Hippocampal formation (tissue), 2 donors: ENCODE measurements around the gene WDR46.
"Not testable (repeated sequence)": the region's sequence is repeated elsewhere in the genome, so short reads cannot be mapped to it uniquely, and the experiment has no call there.

Source experiments
- DNase-seq, 2 donors: peaks; one replicate each; lab custom pipeline; 2025; lab: John Stamatoyannopoulos, UW

WDR46 gene

DNA sequence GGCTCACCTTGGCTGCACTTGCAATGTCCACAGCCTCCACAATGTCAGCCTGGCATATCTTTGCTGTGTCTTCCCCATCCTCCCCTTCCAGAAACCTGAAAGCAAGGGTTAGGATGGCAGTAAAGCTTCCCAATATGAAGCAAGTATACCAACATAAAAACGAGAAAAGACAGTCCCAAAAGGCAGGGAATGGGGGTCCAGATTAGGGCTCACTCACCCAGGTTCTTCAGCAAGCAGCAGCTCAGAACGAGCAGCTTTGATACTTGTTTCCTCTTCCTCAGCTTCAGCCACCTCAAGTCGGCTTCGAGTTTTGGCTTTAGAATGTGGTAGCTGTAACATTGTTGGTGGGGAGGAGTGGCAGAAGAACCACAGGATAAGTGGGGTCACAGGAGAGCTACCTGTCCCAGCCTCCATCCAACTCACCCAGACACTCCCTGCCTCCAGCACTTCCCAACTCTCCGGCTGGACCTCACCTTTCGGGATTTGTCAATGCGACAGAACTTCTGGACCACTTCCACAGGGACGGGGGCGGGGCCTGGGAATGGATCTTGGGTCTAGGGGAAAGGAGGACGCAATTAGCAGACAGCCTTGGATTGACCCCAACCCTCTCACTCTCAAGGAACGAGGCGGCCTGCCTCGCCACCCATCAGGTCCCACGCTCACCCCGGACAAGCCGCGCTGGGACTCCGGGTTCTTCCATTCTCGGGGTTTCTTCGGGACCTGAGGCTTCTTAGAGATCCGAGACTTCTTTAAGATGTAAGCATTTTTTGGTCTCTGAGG lies 708 bp downstream of the WDR46 start:
- DNase-seq = no peak

DNA sequence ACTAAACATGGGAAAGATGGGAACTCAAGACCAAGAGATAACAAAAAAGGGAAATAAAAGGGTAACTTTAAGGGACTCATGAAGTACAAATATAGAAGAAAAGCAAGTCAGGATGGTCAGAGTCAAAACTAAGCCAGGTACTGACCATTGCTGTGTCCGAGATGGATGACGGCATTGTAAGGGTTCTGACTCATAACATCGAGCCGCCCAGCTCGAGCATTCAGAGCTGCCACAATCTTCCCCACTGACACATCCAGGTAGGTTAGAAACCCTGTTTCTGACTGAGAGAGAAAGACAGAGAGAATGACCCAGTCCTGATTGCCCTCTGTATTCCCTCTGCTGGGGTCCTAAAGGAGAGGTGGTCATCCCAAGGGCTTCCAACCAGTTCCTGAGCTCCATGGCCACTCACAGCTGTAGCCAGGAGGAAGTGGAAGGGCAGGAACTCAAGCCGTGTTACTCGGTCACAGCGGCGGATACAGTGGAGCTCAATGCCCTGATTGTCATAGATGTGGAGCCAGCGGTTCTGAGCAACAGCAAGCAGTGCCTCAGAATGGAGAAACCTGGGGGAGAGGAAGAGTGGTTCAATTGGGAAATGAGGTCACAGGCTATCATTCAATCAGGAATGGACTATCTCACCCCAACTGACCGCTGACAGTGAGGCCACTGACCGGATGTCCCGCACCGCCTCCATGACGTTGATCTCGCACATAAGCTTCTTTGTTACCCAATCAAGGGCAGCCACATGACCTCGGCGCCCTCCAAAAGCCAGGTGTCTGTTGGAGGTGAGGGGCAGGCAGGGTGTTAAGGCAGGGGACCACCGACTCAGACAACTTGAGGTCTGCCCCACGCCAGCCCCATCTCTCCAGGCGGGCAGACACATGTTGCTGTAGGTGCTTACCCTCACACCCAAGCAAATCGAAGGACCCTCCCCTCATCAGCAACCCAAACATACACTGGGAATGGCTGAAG lies 1.8 kb downstream of the WDR46 start:
- DNase-seq = no peak

DNA sequence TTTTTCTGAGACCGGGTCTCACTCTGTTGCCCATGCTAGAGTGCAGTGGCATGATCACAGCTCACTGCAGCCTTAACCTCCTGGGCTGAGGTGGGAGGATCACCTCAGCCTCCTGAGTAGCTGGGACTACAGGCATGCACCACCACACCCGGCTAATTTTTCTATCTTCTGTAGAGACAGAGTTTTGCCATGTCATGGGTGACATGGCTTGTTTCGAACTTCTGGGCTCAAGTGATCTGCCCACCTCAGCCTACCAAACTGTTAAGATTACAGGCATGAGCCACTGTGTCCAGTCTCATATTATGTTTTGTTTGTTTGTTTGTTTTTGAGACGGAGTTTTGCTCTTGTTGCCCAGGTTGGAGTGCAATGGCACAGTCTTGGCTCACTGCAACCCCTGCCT lies 3.8 kb downstream of the WDR46 start:
- not testable (repeated sequence) for DNase-seq

DNA sequence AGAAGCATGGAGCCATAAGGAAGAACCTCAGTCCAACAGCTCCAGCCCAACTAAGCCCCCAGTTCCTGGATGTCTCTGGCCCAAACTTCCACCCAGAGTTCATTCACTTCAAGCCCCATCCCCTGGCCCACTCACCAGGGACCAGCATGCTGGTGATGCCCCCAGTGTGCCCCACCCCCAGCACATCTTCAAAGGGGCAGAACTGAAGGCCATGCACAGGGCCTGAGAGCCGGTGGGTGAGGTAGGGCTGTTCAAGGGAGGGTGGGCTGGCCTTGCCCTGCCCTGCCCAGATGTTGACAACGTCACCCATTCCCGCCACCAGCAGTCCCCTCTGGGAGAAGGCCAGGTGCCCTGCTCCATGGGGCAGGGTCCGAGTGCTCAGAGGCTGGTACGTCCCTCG lies 8.5 kb downstream of the WDR46 start:
- DNase-seq = no peak

DNA sequence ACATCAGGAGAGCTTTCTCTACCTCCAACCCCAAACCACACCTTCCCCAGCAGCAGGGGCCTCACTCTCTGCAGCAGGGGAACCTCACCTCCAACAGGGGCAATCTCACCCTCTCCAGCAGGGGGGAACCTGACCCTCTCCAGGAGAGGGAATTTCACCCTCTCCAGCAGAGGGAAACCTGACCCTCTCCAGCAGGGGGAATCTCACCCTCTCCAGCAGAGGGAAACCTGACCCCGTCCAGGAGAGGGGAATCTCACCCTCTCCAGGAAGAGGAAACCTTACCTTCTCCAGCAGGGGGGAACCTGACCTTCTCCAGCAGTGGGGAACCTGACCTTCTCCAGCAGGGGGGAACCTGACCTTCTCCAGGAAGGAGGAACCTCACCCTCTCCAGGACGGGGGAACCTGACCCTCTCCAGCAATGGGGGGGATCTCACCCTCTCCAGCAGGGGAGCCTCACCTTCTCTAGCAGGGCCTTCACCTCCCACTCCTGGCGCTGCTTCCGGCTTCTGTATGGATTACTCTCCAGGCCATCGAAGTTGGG lies 9.0 kb downstream of the WDR46 start:
- DNase-seq = no peak

DNA sequence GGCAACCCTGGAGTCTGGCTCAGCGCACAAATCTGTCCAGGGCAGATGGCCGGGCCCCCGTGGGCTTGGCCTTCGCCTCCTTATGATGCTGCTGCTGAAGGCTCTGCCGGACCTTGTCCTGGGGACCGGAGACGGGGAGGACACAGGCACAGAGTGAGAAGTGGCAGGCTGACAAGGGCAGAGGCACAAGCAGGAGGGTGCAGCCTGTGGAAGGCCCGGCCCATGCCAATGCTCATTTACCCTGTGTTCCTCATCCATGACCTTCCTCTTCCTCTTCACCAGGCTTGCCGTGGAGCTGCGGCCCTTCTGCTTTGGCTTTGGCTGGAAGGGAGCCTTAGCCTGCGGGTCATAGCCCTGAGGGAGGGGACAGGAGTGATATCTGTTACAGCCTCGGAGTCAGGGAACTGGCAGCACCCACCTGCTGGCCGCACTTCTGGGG lies 9.8 kb downstream of the WDR46 start:
- DNase-seq = no peak

DNA sequence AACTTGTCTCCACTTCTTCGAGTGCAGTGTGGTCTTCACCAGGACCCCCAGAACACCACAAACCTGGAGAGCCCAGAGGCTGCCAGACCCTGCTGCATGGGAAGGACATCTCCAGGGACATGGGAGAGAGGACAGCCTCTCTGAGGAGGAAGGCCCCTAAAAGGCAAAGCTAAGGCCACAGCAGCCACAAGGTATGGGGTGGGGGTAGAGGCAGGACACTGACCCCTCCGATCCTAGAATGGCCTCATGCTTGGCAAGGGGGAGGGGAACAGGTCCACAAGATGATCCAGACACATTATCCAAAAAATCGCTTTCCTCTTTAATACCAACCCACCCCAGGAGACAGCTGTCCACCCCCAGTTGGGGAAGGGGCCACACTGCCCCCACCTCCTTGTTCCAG lies 10.2 kb downstream of the WDR46 start:
- DNase-seq = no peak

DNA sequence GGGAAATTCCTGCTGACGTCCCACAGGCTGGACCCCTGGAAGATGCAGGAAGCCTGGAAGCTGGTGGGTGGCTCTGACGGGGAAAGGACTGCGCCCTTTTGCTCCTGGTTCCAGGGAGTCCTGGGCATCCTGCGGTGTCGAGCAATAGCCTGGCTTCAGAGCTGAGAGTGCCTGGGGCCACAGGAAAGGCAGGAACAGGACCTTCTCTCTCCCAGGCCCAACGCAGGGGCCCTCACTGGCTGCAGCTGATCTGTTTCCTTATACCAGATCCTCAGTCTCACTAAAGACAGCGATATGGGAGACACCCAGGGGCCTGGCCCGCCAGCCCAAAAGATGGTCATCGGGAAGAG lies 10.7 kb downstream of the WDR46 start:
- DNase-seq = no peak

DNA sequence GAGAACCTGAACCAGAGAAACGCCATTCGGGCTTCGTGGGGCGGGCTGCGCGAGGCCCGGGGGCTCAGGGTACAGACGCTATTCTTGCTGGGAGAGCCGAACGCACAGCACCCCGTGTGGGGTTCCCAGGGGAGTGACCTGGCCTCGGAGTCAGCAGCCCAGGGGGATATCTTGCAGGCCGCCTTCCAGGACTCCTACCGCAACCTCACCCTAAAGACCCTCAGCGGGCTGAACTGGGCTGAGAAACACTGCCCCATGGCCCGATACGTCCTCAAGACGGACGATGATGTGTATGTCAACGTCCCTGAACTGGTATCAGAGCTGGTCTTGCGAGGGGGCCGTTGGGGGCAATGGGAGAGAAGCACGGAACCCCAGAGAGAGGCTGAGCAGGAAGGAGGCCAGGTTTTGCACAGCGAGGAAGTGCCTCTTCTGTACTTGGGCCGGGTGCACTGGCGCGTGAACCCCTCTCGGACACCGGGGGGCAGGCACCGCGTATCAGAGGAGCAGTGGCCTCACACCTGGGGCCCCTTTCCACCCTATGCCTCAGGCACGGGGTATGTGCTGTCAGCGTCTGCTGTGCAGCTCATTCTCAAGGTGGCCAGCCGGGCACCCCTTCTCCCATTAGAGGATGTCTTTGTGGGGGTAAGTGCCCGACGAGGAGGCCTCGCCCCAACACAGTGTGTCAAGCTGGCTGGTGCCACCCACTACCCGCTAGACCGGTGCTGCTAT lies 11.2 kb downstream of the WDR46 start:
- DNase-seq = no peak

DNA sequence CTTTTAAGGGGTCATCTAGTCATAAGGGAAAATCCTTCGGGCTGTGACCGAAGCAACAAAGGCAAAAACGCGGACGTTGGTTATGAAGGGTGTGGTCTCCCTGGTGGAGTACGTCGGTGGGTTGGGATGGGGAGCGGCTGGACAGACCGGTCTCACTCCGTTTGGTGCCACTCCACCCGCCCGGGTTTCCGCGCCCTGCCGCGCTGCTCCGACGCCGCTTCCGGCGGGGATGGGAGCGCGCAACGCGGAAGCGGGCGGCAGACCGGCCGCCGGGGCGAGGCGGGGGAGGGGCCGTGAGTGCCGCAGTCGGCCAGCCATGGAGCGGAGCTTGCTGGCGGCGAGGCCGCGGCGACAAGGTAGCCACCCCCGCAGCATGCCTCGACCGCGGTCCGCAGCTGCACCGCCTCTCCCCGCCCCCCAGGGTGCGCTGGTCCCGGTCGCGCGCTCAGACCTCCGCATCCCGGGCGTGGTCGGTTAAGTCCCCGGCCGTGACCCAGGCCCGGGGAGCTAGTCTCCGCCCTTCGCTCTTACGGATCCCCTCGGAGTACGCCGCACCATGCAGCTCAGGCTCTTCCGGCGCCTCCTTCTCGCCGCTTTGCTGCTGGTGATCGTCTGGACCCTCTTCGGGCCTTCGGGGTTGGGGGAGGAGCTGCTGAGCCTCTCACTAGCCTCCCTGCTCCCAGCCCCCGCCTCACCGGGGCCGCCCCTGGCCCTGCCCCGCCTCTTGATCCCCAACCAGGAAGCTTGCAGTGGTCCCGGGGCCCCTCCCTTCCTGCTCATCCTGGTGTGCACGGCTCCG lies 12.0 kb downstream of the WDR46 start, which contains the start of gene B3GALT4:
TSS of gene B3GALT4 (plus strand) at position 260 of the 799 bp plus-strand sequence. CDS start at position 557, 297 bp downstream.
- DNase-seq = peak; percentile 6 to 58

DNA sequence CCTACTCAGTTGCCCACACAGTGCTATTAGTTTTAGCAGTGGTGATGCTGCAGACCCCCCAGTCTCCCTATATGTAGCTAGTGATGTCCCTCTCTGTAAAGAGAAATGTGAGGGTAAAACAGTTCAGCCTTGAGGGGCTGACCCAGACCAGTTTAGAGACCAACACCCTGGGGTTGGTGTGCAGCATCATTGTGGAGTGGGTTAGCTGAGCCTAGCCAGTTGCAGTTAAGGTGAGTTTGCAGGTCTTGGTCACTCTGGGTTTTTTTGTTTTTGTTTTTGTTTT lies 12.5 kb downstream of the WDR46 start:
- no peak for DNase-seq

DNA sequence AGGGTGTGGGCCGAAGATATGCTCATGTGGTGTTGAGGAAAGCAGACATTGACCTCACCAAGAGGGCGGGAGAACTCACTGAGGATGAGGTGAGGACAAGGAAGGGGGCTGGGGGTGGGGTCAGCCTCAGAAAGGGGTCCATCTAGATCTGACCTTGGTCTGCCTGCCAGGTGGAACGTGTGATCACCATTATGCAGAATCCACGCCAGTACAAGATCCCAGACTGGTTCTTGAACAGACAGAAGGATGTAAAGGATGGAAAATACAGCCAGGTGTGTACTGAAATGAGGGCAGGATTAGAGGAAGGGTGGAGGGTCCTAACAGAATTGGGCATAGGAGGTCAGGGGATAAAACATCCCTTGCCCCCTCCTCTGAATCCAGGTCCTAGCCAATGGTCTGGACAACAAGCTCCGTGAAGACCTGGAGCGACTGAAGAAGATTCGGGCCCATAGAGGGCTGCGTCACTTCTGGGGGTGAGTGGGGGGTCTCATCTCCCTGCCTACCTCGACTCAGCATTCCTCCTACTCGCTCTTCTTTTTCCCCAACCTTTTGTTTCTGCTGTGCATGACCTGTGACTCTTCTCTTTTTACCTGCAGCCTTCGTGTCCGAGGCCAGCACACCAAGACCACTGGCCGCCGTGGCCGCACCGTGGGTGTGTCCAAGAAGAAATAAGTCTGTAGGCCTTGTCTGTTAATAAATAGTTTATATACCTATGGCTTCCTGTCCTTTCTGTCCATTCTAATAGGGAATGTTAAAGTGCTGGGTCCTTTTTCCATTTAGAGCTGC lies 13.1 kb downstream of the WDR46 start:
- DNase-seq = not testable (repeated sequence)

DNA sequence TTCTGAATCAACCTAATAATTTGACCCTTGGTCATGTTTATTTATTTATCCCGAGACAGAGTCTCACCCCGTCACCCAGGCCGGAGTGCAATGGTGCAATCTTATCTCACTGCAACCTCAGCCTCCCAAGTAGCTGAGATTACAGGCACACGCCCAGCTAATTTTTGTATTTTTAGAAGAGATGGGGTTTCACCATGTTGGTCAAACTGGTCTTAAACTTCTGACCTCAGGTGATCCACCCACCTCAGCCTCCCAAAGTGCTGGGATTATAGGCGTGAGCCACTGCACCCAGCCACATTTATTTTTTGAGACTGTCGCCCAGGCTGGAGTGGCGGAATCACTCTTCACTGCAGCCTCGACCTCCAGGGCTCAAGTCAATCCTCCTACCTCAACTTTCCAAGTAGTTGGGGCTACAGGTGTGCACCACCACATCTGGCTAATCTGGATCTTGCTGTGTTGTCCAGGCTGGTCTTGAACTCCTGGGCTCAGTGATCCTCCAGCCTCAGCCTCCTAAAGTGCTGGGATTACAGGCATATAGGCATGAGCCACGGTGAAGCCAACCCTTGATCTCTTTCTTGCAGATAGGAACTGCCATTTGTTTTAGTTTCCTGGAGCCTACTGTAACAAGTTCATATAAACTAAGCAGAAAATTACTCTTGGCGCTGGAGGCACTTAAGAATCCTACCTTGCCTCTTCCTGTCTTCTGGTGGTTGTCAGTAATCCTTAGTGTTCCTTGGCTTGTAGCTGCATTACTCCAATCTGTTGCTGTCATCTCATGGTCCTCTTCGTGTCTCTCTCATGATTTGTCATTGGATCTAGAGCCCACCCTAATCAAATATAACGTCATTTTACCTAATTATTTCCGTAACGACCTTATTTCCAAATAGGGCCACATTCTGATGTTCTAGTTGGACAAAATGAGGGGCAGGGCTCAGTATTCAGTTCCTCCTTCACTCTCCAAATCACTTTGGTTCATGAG lies 14.8 kb downstream of the WDR46 start:
- no peak for DNase-seq

DNA sequence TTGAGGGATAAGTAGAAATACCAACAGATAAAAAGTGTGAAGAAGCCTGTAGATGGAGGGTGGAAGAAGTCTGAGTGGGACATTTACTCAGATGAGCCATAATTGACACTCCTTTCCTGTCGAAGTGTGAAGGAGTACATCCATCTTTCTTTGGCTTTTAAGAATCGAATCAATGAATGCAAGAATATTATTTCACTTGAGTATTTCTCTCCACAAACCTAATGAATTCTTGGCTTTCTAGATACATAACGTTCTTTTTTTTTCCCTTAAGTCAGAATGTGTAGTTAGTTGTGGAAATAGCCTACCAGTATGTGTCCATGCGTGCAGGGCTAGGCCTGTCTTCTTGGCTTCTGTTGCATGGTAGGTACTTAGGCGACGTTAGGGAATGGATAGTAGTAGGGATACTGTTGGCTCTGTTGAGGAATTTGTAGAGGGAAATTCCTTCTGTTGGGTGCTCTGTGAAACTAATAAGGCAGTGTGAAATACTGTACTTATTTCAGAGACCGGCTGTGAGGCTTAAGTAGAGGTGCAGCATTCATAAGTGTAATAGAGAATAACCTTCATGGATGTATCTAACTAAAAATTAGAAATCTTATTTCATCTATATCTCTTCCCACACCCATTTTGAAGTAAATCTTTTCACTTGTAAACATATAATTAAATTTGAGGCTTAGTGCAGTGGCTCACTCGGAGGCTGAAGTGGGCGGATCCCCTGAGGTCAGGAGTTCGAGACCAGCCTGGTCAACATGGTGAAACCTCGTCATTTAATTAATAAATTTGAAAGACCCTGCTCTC lies 15.7 kb downstream of the WDR46 start:
- DNase-seq = no peak

DNA sequence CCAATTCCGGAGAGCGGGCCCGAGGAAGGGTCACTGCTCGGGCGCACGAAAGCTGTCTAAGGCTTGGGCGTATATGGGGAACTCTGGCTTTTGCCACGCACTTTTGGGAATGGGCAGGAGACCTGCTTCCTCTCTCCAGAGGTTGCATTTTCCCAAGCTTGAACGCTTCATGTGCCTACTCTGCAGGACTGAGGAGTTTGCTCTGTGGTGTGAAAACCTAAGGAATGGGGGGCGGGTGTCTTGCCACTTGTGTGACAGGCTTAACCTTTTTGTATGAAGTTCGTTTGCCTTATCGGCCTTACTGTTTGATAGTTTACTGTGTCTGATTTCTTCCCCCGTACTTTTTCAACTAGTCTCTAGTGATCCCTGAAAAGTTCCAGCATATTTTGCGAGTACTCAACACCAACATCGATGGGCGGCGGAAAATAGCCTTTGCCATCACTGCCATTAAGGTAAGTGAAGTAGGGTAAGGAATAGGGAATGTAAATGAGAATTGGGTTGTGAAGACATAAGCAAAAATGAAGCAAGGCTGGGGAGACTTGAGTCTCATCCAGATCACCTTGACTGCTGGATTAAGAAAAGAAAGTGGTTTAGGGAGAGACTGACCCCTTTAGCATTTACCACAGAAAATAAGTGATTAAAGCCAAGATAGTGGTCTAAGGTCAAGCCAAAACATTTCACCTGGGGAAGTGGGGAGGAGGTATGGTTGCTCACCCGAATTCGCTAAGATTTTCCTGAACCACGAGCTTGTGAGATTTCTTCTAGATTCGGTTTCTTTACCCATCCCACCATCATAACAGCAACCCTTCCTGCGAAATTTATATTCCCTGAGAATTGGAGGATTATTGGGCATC lies 16.5 kb downstream of the WDR46 start:
- no peak for DNase-seq

DNA sequence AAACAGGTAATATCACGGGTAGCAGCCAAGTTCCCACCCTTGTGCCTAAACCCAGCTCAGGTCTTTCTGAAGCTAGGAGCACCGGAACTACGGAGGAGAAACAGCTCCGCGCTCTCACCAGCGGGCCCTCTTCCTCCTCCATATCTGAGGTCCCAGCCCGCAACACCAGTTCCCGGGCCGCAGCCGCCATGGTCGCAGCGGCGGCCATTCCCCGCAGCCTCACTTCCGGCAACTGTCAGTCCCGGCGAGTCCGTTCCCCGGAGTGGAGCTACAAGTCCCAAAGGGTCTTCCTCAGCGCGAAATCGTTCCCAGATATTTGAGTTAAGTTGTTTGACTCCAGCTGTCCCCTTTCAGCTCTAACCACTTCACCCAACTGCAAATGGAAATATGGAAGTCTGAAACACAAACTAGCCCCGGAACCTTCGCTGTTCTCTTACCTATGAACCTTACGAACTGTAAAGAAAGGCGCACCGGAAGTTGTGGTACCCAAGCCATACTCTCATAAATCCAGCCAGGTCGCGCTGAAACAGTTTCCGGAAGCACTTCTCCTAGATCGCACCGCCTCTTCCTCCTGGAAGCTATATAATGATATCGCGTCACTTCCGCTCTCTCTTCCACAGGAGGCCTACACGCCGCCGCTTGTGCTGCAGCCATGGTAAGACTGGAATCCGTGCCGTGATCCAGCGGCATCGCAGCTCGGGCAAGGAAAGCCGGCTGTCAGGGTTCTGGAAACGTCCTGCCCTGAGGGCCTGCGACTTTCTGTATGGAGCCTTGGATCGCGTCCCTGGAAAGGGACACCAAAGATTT lies 17.4 kb downstream of the WDR46 start, which contains the start of the genes RPS18 and VPS52:
TSS of gene RPS18 (plus strand) at position 608 of the 807 bp plus-strand sequence. CDS start at position 653, 45 bp downstream.
TSS of gene VPS52 (minus strand) at position 409 of the 807 bp plus-strand sequence. CDS start at position 208, 201 bp downstream.
- DNase-seq = peak; percentile 91 to 99
